Activated T-cell treated with anti-CD3 and anti-CD28 coated beads, Interleukin-2, amount 50 U/mL, for 4 hours (primary cell): ENCODE measurements around the gene SETD7. TPM values are rescaled to one million over a fixed set of nuclear protein-coding genes. Genes with fewer than 3 reads are reported as not detected.

Experiments
- total RNA-seq, 3 donors: library from RNA; stranded (reverse); gene quantifications; one replicate each; pipeline ENCODE4 v1.2.1, GENCODE V29; 2021

The SETD7 gene
- total RNA-seq, 3 donors from 2014 or later, result 11.1 to 16.6 (median 14.5) TPM

Other genes with a start within 250 kb of the SETD7 start
- gene RAB33B, start 102.1 kb downstream of the SETD7 start, total RNA-seq, result 1 to 10 TPM; 5.1 to 5.6 (median 5.5) TPM
- 1 to 10 TPM; 1.5 to 2.2 (median 1.8) TPM for gene MGST2, start 109.6 kb upstream of the SETD7 start, total RNA-seq